Measurements from ENCODE around the gene SCN7A.
"Not testable (repeated sequence)": the region's sequence is repeated elsewhere in the genome, so short reads cannot be mapped to it uniquely, and the experiment has no call there.

Gene SCN7A

DNA sequence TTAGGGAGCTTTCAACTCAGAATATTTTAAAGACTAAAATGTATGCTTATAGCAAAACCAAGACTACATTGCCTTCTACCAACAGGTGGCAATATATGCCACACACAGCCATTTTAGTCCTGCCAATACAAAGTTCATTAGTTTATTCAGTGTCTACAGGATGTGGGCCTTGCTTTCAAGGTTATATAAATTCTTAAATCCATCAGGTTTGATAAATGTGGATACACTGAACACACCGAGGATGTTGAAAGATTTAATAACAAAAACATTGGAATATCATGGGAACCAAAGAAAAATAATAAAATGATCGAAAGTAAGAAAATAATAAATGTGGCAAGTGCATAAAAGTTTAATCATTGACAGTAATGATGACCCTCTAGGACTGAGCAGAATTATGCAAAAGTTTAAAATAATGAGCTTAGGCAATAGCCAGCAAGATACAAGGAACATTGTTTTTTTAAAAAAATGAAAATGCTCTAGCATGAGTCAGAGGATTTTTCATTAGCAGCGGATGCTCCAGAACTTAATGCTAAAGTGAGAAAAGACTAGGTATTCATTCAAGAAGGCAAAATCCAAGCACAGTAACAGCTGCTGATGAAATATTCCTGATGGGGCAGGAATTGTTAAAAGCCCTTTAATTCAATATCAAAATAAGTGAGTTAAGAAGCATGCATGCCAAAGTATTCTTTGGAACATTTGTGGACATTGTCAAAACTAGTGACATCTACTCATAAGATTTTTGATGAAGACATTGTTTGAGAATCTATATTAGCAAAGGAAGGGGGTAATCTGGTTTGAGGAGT is 132.5 kb downstream of the SCN7A start:
- in situ Hi-C loops (cut with MboI; ENCODE audit: low sequenced_read_pairs): no loop called here

DNA sequence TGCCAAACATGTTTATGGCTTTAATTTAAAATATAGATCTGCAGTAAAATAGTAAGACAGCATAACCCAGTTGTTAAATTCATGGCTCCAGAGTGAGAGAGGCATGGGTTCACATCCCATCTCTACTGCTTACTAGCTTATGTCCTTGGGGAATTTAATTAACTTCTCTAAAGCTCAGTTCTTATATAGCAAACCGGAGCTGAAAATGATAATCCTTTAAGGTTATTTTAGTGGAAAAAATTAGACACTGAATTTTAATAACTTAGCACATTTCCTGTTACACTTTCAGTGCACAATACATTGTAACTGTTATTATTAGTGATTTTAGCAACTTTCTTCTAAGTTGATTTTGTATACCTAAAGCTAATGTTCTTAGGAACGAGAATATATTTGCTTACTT is 133.1 kb downstream of the SCN7A start:
- in situ Hi-C loops (cut with MboI; ENCODE audit: low sequenced_read_pairs): no loop called here

DNA sequence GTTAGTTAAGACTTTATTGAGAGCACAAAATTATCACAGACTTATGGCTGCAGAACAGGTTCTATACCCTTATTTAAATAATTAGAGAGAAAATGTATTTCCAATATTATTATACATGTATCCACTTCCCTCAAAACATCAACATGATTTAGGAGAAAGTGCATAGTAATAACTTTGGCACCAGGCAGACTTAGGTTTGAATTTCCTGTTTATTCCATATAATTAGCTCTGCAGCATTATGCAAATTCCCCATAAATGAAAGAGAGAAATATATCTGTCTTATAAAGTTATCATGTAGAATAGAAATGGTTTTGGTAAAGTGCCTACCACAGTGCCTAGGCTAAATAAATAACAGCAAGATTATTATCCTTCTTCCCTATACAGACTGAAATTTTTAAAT is 133.6 kb downstream of the SCN7A start:
- in situ Hi-C loops (cut with MboI; ENCODE audit: low sequenced_read_pairs): no loop called here

- in situ Hi-C loops (cut with MboI; ENCODE audit: low sequenced_read_pairs): not testable (repeated sequence)
Observed at GRCh38 chr2:166357950-166358321, 136.1 kb downstream of the SCN7A start.

- in situ Hi-C loops (cut with MboI; ENCODE audit: low sequenced_read_pairs): no loop called here
Observed at GRCh38 chr2:166357068-166357949, 136.7 kb downstream of the SCN7A start.

Measured in HL-60/S4 (cell line).